ENCODE measurements around the gene CCDC112. TPM values are rescaled to one million over a fixed set of nuclear protein-coding genes. Genes with fewer than 3 reads are reported as not detected.

Gene CCDC112
- polyA plus RNA-seq, 2 of the 4 experiments (the other 2 are of a cell fraction), result 5.8 to 8.6 TPM

- no peak for TF ChIP-seq CEBPB (IDR thresholded peaks at IDR 0.05)
- TF ChIP-seq REST (IDR thresholded peaks at IDR 0.05), result no peak
- TF ChIP-seq TP53 (CRISPR knock-in tag; IDR thresholded peaks at IDR 0.05), result no peak
- TF ChIP-seq JUNB (IDR thresholded peaks at IDR 0.05), result no peak
- peak; percentile 9; the same call in 1 of the 2 replicates for TF ChIP-seq E2F6 (IDR thresholded peaks at IDR 0.05; ENCODE audit: borderline replicate concordance, low read depth)
- peak in 1 of 2 experiments; percentile 18; a peak in 1 of 5 replicates for TF ChIP-seq JUN (IDR thresholded peaks at IDR 0.05)
- TF ChIP-seq HMGXB4 (CRISPR knock-in tag; IDR thresholded peaks at IDR 0.05; ENCODE audit: borderline replicate concordance), result no peak
- no peak for TF ChIP-seq MAX (IDR thresholded peaks at IDR 0.05)
- TF ChIP-seq HOXB5 (CRISPR knock-in tag; IDR thresholded peaks at IDR 0.05), result no peak
- no peak for TF ChIP-seq POLR2A (IDR thresholded peaks at IDR 0.05; ENCODE audit: low read length)
These were observed 33.4 kb downstream of the CCDC112 start (continued) for GRCh38 chr5:115263078-115263380.

GRCh38 chr5:115262321-115263077 lies 34.0 kb downstream of the CCDC112 start, which contains the start of gene PGGT1B:
PGGT1B (minus strand) TSS chr5:115262877; CDS start chr5:115262851, 26 bp downstream.
- no peaks in the 10 kb centered on the region for H3K9me3 ChIP-seq
- H3K4me2 ChIP-seq, result peak within 1 kb of the TSS; percentile 97
- peak within 1 kb of the TSS; percentile 81 to 87 for H3K27ac ChIP-seq
- whole genome bisulfite sequencing (ENCODE audit: missing lambda C conversion rate), result under 1% methylated on average over 27 of the region's 50 CpGs
- DNase-seq (ENCODE audit: low read depth in 1 of 2, low spot score in 1 of 2) (peak; percentile 54 to 77), FAIRE-seq (no peak), ATAC-seq (peak; percentile 99 to 100)
- POLR2A ChIA-PET, result interaction anchor here (0.6 to 1.5 kb wide), 3 partner anchors 34 to 154 kb away, joined by 3 to 9 read pairs (median 7); partner anchors contain the start of genes CCDC112 and TRIM36
- CTCF ChIA-PET, result interaction anchor here (1.0 to 1.4 kb wide), 2 partner anchors 12 to 47 kb away, joined by 4 to 6 read pairs; no protein-coding TSS in a partner anchor
- H3K4me1 ChIP-seq, result peaks cover 11% of the 10 kb centered on the region
- H3K4me3 ChIP-seq, result peak within 1 kb of the TSS; percentile 76
- TF ChIP-seq ZSCAN20 (CRISPR knock-in tag; IDR thresholded peaks at IDR 0.05) (no peak), HMGXB4 (CRISPR knock-in tag; IDR thresholded peaks at IDR 0.05; ENCODE audit: borderline replicate concordance) (peak; percentile 10; the same call in 1 of the 2 replicates), HEYL (CRISPR knock-in tag; IDR thresholded peaks at IDR 0.05) (no peak), BCL3 (IDR thresholded peaks at IDR 0.05) (peak; percentile 50; the same call in 1 of the 3 replicates), TFCP2L1 (CRISPR knock-in tag; IDR thresholded peaks at IDR 0.05) (0 out of 2 replicates have a peak, but pooled peaks have one; percentile 31), RNF2 (IDR thresholded peaks at IDR 0.05; ENCODE audit: borderline replicate concordance, low read depth) (no peak), NPAS2 (CRISPR knock-in tag; IDR thresholded peaks at IDR 0.05; ENCODE audit: borderline replicate concordance) (no peak), EP300 (IDR thresholded peaks at IDR 0.05) (no peak), BHLHE40 (IDR thresholded peaks at IDR 0.05; ENCODE audit: low read depth, low read length) (no peak), EHF (CRISPR knock-in tag; IDR thresholded peaks at IDR 0.05) (peak; percentile 59; the same call in 1 of the 2 replicates), HDAC2 (IDR thresholded peaks at IDR 0.05) (0 out of 2 replicates have a peak, but pooled peaks have one; percentile 26), RAD21 (conservative IDR thresholded peaks at IDR 0.05 in 1 of 2, IDR thresholded peaks at IDR 0.05 in 1 of 2) (no peak), RARB (CRISPR knock-in tag; IDR thresholded peaks at IDR 0.05) (no peak), HOXA7 (CRISPR knock-in tag; IDR thresholded peaks at IDR 0.05) (peak; percentile 74; the same call in 1 of the 2 replicates), JUNB (IDR thresholded peaks at IDR 0.05) (no peak), HOXB5 (CRISPR knock-in tag; IDR thresholded peaks at IDR 0.05) (peak; percentile 86), ESRRA (IDR thresholded peaks at IDR 0.05; ENCODE audit: borderline replicate concordance, low read length) (no peak), FOSB (CRISPR knock-in tag; IDR thresholded peaks at IDR 0.05) (no peak), POLR2A (IDR thresholded peaks at IDR 0.05; ENCODE audit: low read length) (peak; percentile 88)

Data from A549 (cell line).